HEK293T (cell line): ENCODE results near the gene MAD2L2.

Experiments used
- CTCF ChIA-PET: fragments of 350-600 bp; formaldehyde crosslinking; extraction: SDS; loops from one replicate; lab custom pipeline; 2021; ENCODE audit warnings: antibody characterized with exemption, inconsistent platforms; lab: Yijun Ruan, JAX
- POLR2A ChIA-PET: fragments of 350-600 bp; formaldehyde crosslinking; extraction: SDS; loops from one replicate; lab custom pipeline; 2020; ENCODE audit warnings: antibody characterized with exemption, inconsistent platforms; lab: Yijun Ruan, JAX
- DNase-seq: peaks from one replicate; pipeline ENCODE4 v3.0.0; 2012; ENCODE audit warnings: mixed read lengths; ENCODE audit errors: extremely low spot score
- ARNT ChIP-seq: fragments of 450-650 bp; IDR thresholded peaks from 2 replicates; pipeline ENCODE4 v1.6.1; 2017; ENCODE audit warnings: mild to moderate bottlenecking
- BHLHE40 ChIP-seq: fragments of 450-650 bp; IDR thresholded peaks from 2 replicates; pipeline ENCODE4 v1.6.1; 2016; ENCODE audit warnings: mild to moderate bottlenecking, moderate library complexity, borderline replicate concordance
- CTBP1 ChIP-seq: fragments of 450-650 bp; IDR thresholded peaks from 2 replicates; pipeline ENCODE4 v1.6.1; 2016; ENCODE audit warnings: borderline replicate concordance
- ELF4 ChIP-seq: fragments of 450-650 bp; IDR thresholded peaks from 2 replicates; pipeline ENCODE4 v1.6.1; 2017; ENCODE audit warnings: antibody characterized with exemption
- FOXA1 ChIP-seq: fragments of 450-650 bp; IDR thresholded peaks from 2 replicates; pipeline ENCODE4 v1.6.1; 2016; ENCODE audit warnings: mild to moderate bottlenecking
- FOXK2 ChIP-seq: fragments of 450-650 bp; IDR thresholded peaks from 2 replicates; pipeline ENCODE4 v1.6.1; 2016; ENCODE audit warnings: mild to moderate bottlenecking
- FOXM1 ChIP-seq: fragments of 450-650 bp; IDR thresholded peaks from 2 replicates; pipeline ENCODE4 v1.6.1; 2017; ENCODE audit warnings: mild to moderate bottlenecking, borderline replicate concordance
- HDGF ChIP-seq: fragments of 450-650 bp; IDR thresholded peaks from 2 replicates; pipeline ENCODE4 v1.6.1; 2017; ENCODE audit warnings: antibody characterized with exemption, borderline replicate concordance
- L3MBTL2 ChIP-seq: fragments of 450-650 bp; conservative IDR thresholded peaks from 2 replicates; pipeline ENCODE4 v1.6.1; 2016; ENCODE audit warnings: mild to moderate bottlenecking
- LEF1 ChIP-seq: fragments of 450-650 bp; IDR thresholded peaks from 2 replicates; pipeline ENCODE4 v1.6.1; 2017; ENCODE audit warnings: mild to moderate bottlenecking, borderline replicate concordance
- NFRKB ChIP-seq: fragments of 450-650 bp; IDR thresholded peaks from 2 replicates; pipeline ENCODE4 v1.6.1; 2016; ENCODE audit warnings: mild to moderate bottlenecking, moderate library complexity
- SP1 ChIP-seq: fragments of 450-650 bp; IDR thresholded peaks from 2 replicates; pipeline ENCODE4 v1.6.1; 2017
- SUZ12 ChIP-seq: fragments of 450-650 bp; IDR thresholded peaks from 2 replicates; pipeline ENCODE4 v1.6.1; 2016; ENCODE audit warnings: mild to moderate bottlenecking
- TARDBP ChIP-seq: fragments of 450-650 bp; IDR thresholded peaks from 2 replicates; pipeline ENCODE4 v1.6.1; 2016
- ZNF384 ChIP-seq: fragments of 450-650 bp; IDR thresholded peaks from 2 replicates; pipeline ENCODE4 v1.6.1; 2016
- TF ChIP-seq, protein P1 (sequence below): fragments of 450-650 bp; IDR thresholded peaks from 2 replicates; pipeline ENCODE4 v1.6.1; 2016

MAD2L2 gene

GRCh38 chr1:11714831-11715575 is 34.1 kb upstream of the MAD2L2 start:
- ChIA-PET POLR2A (interaction anchor here (0.8 kb wide), 1 partner anchor 33 kb away, joined by 3 read pairs; no protein-coding TSS in a partner anchor), CTCF (interaction anchor here (1.7 kb wide), 1 partner anchor 65 kb away, joined by 5 read pairs; no protein-coding TSS in a partner anchor)
- no peak for TF ChIP-seq SUZ12
- TF ChIP-seq FOXA1 = no peak
- no peak for TF ChIP-seq SP1
- no peak for TF ChIP-seq ELF4
- no peak for TF ChIP-seq CTBP1
- no peak for TF ChIP-seq NFRKB
- no peak for TF ChIP-seq HDGF
- TF ChIP-seq L3MBTL2 = no peak
- no peak for TF ChIP-seq TARDBP
- no peak for TF ChIP-seq FOXK2
- TF ChIP-seq ZNF384 = no peak
- no peak for TF ChIP-seq LEF1
- TF ChIP-seq, protein P1, sequence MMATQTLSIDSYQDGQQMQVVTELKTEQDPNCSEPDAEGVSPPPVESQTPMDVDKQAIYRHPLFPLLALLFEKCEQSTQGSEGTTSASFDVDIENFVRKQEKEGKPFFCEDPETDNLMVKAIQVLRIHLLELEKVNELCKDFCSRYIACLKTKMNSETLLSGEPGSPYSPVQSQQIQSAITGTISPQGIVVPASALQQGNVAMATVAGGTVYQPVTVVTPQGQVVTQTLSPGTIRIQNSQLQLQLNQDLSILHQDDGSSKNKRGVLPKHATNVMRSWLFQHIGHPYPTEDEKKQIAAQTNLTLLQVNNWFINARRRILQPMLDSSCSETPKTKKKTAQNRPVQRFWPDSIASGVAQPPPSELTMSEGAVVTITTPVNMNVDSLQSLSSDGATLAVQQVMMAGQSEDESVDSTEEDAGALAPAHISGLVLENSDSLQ = no peak
- TF ChIP-seq FOXM1 = no peak
- TF ChIP-seq ARNT = no peak
- TF ChIP-seq BHLHE40 = no peak
- no peak for DNase-seq

DNA sequence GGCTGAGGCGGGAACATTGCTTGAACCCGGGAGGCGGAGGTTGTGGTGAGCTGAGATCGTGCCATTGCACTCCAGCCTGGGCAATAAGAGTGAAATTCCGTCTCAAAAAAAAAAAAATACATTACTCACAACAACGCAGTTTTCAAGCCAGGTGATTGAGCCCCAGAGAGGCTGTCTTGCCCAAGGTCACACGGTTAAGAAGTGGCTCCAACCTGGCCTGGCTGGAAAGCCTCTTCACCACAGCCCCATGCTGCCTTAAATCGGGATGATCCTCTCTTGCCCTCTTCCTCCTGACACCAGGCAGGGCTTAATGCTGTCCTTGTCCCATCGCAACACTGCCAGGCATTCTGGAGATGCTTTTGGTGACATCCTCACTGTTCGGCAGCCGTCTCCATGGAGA is 32.1 kb upstream of the MAD2L2 start:
- ChIA-PET CTCF (interaction anchor here (0.6 to 2.5 kb wide), 2 partner anchors 31 to 48 kb away, joined by 3 to 6 read pairs; no protein-coding TSS in a partner anchor), POLR2A (no interaction called here)
- TF ChIP-seq TARDBP (no peak), FOXM1 (no peak), FOXK2 (no peak), ARNT (no peak), L3MBTL2 (no peak), ELF4 (no peak), BHLHE40 (no peak)
- TF ChIP-seq, protein P1 = no peak
- no peak for DNase-seq

GRCh38 chr1:11712285-11712684 is 31.3 kb upstream of the MAD2L2 start:
- no peak for DNase-seq
- ChIA-PET POLR2A (no interaction called here), CTCF (interaction anchor here (2.5 kb wide), 1 partner anchor 30 kb away, joined by 6 read pairs; no protein-coding TSS in a partner anchor)
- TF ChIP-seq LEF1 (no peak), FOXK2 (no peak), ARNT (no peak), L3MBTL2 (no peak), BHLHE40 (no peak), NFRKB (no peak), SP1 (no peak), HDGF (no peak), CTBP1 (no peak)

- no peak for DNase-seq
- ChIA-PET CTCF (interaction anchor here (0.7 to 2.5 kb wide), 6 partner anchors 11 to 58 kb away, joined by 4 to 12 read pairs (median 4); partner anchors contain the start of gene FBXO6), POLR2A (no interaction called here)
- TF ChIP-seq ELF4 = no peak
- TF ChIP-seq BHLHE40 = no peak
- no peak for TF ChIP-seq FOXA1
- no peak for TF ChIP-seq SP1
These were observed 30.5 kb upstream of the MAD2L2 start for GRCh38 chr1:11711490-11711889.

DNA sequence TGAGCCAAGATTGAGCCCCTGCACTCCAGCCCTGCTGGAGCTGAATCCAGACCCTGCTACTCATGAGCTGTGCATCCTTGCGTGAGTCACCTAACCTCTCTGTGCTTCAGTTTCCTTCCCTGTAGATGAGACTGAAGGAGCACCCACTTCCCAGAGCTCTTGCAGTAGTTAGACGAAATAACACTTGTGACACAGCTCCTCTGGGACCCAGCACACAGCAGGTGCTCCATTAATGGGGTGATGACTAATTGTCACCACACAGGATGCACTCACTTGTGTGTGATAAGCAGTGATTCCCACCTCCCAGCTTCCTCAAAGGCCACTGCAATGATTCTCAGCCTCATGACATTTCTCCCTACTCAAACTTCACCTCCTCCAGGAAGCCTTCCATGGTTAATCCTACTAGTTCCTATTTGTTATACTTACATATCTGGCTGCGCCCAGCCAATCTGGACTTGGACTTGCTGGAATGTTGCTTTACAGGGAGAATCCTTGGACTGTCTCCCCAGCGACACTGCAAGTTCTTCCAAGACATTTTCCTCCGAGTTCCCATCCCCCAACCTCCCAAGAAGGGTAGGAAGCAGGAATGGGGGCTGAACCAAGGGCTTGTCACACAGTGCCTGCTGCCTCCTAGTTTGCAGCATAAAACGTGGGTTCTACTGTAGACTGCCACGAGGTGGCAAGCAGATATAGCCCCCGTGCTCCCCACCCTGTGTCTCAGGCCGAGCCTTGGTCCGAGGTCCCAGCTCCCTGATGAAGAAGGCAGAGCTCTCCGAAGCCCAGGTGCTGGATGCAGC is 27.8 kb upstream of the MAD2L2 start:
- ChIA-PET CTCF (interaction anchor here (1.3 kb wide), 1 partner anchor 45 kb away, joined by 4 read pairs; the partner anchor contains the start of gene FBXO6), POLR2A (interaction anchor here (0.6 to 1.0 kb wide), 3 partner anchors 21 to 613 kb away, joined by 3 read pairs; no protein-coding TSS in a partner anchor)
- TF ChIP-seq LEF1 = no peak
- no peak for TF ChIP-seq BHLHE40
- TF ChIP-seq NFRKB = no peak
- TF ChIP-seq, protein P1 = no peak
- no peak for TF ChIP-seq HDGF
- DNase-seq = no peak

DNA sequence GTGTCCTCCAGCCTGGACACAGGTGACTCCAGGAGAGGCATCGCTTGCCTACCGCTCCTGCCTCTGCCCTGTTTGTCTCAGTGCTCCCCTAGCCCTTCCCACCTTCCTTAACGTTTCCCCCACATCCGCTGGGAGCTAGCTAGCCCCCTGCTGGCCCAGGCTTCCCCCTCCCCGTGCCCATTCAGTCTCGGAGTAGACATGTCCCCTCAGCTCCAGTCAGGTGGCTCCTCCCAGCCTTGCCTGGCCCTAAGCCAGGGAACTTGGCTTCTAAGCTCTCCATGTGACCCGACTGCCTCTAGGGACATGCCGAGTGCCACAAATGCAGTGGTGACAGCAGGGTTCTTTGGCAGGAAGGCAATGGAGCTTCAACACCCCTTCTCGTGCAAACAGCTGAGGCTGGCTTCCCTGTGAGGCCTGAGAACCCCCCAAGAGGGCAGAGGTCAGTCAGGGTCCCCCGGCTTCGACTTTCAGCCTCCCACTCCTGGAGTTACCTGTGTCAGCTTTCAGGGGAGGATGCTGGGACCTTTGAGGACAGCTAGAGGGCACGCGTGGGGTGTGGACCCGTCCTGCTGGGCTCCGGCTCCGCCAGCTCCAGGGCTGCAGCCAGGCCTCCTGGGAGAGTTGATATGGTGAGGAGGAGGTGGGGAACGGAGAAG is 26.8 kb upstream of the MAD2L2 start:
- TF ChIP-seq, protein P1 = no peak
- TF ChIP-seq FOXA1 (no peak), NFRKB (no peak), LEF1 (no peak), SUZ12 (no peak), HDGF (no peak), ARNT (no peak), TARDBP (no peak), ELF4 (no peak), L3MBTL2 (no peak; the same call in 1 of the 2 replicates), CTBP1 (no peak), FOXM1 (no peak), ZNF384 (no peak)
- ChIA-PET CTCF (interaction anchor here (0.9 to 1.3 kb wide), 5 partner anchors 9 to 52 kb away, joined by 3 to 5 read pairs (median 4); partner anchors contain the start of gene FBXO6), POLR2A (interaction anchor here (0.6 to 1.0 kb wide), 5 partner anchors 20 to 612 kb away, joined by 3 read pairs; no protein-coding TSS in a partner anchor)
- peak; percentile 55 for DNase-seq
